ENCODE measurements around the gene MRPL9.
"Not testable (repeated sequence)": the region's sequence is repeated elsewhere in the genome, so short reads cannot be mapped to it uniquely, and the experiment has no call there.

The MRPL9 gene

DNA sequence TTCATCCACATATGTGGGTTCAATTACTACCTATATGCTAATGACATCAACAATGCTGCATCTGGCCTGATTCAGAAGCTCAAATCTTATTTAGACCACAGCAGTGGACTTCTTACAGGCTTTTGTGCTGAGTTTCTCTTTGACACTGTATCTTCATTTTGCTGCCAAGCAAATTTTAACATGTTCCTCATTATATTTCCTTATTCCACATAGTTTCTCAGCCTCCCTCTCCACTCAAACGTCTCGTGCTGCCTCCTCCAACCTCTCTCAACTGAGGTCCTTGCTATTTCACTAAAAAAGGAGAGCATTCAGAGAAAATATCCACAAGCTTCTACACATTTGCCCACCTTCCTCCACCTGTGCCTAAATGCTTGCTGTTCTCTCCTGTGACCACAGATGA lies 20.5 kb upstream of the MRPL9 start:
- TF ChIP-seq, protein P1, sequence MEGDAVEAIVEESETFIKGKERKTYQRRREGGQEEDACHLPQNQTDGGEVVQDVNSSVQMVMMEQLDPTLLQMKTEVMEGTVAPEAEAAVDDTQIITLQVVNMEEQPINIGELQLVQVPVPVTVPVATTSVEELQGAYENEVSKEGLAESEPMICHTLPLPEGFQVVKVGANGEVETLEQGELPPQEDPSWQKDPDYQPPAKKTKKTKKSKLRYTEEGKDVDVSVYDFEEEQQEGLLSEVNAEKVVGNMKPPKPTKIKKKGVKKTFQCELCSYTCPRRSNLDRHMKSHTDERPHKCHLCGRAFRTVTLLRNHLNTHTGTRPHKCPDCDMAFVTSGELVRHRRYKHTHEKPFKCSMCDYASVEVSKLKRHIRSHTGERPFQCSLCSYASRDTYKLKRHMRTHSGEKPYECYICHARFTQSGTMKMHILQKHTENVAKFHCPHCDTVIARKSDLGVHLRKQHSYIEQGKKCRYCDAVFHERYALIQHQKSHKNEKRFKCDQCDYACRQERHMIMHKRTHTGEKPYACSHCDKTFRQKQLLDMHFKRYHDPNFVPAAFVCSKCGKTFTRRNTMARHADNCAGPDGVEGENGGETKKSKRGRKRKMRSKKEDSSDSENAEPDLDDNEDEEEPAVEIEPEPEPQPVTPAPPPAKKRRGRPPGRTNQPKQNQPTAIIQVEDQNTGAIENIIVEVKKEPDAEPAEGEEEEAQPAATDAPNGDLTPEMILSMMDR (IDR thresholded peaks at IDR 0.05; ENCODE audit: insufficient read depth, missing control alignments), result no peak
- no peak for FAIRE-seq

DNA sequence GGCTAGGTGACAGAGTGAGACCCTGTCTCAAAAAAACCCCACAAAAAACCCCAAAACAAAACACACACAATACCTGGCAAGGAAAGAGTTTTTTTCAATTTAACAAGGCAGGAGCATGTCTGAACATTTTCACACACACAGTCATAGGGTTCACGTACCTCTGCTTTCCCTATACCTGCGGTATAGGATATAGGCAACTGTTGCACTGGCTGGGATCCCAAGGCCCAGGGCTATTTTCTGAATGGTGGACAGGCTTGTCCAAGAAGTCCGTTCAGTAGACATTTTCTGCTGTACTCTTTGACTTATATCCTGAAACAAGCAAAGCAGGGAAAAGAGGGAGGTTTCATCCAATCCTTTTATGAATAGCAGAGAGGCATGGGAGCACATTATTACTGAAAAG lies 19.4 kb upstream of the MRPL9 start:
- FAIRE-seq, result no peak
- TF ChIP-seq, protein P1 (IDR thresholded peaks at IDR 0.05; ENCODE audit: insufficient read depth, missing control alignments), result no peak

More for the DNA sequence above, 20.5 kb upstream of the MRPL9 start:
- DNase-seq (ENCODE audit: insufficient read length, low spot score), result no peak

DNA sequence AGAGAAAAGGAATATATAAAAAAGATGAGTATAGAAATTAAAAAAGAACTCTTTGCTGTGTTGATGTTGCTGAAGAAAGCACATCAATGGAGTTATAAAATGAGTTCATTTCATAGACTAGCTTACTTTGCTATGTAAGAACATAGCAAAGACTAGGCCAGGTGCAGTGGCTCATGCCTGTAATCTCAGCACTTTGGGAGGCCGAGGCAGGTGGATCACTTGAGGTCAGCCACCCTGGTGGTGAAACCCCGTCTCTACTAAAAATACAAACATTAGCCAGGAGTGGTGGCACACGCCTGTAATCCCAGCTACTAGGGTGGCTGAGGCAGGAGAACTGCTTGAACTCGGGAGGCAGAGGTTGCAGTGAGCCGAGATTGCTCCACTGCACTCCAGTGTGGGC lies 18.7 kb upstream of the MRPL9 start:
- not testable (repeated sequence) for FAIRE-seq; DNase-seq (ENCODE audit: insufficient read length, low spot score)

More for the DNA sequence above, 19.4 kb upstream of the MRPL9 start:
- no peak for DNase-seq (ENCODE audit: insufficient read length, low spot score)

DNA sequence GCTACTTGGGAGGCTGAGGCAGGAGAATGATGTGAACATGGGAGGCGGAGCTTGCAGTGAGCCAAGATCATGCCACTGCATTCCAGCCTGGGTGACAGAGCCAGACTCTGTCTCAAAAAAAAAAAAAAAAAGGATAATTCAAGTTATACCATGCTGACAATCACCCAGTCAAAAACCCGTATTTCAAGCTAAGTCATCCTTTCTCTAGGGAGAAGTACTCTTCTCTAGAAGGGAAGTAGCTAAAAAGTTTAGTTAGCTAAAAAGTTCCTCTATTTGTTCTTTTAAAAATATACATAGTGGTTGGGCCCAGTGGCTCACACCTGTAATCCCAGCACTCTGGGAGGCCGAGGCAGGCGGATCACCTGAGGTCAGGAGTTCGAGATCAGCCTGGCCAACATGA lies 17.4 kb upstream of the MRPL9 start:
- DNase-seq (ENCODE audit: insufficient read length, low spot score); FAIRE-seq: not testable (repeated sequence)

DNA sequence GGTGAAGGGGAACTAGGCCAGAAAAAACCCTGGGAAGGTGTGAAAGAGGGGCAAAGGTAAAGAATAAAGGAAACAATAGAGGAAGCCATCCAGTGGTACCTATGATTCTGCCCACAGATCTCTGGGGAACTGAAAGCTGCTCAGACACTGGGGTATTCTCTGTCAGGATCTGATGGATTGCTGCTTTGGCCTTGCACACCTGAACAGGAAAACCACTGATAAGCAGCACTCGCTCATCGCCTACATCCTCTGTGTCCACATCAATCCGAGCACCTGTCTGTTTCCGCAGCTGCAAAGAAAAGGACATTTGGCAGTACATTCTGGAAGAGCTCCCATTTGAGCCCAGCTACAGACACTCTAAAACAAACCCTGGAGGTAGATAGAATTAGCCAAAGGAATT lies 16.6 kb upstream of the MRPL9 start:
- TF ChIP-seq, protein P1 (IDR thresholded peaks at IDR 0.05; ENCODE audit: insufficient read depth, missing control alignments), result no peak
- DNase-seq (ENCODE audit: insufficient read length, low spot score), result no peak
- no peak for FAIRE-seq

DNA sequence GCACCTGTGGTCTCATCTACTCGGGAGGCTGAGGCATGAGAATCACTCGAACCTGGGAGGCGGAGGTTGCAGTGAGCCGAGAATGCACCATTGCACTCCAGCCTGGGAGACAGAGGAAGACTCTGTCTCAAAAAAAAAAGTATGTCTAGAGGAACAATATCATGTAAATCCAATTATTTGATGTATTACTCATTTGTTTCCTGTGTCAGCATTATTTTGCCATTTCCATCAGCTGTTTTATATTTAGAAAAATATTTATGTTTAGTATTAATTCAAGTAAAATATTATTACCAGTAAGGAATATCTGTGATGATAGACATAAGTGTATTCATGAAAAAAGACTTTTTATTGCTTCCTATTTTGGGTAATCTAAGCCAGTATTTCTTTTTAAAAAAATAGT lies 14.0 kb upstream of the MRPL9 start:
- DNase-seq (ENCODE audit: insufficient read length, low spot score) (no peak), FAIRE-seq (no peak)
- TF ChIP-seq, protein P1 (IDR thresholded peaks at IDR 0.05; ENCODE audit: insufficient read depth, missing control alignments), result no peak

DNA sequence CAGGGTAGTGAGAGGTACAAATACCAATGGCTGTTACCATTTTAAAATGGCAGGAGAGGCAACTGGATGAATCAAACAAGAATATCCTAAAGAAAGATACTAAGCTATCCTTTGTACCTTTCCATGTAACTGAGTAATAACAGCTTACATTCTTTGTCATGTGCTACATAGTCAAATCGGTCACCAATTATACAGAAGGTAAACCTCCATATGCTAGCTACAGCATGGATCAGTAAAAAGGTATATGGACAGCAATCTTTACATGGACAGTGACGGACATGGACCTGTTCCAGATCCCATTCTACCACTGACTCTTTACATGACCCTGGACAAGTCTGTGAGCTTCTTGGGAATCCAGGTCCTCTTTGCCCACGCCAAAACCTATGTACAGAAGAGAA lies 13.4 kb upstream of the MRPL9 start:
- FAIRE-seq (no peak), DNase-seq (ENCODE audit: insufficient read length, low spot score) (no peak)
- TF ChIP-seq, protein P1 (IDR thresholded peaks at IDR 0.05; ENCODE audit: insufficient read depth, missing control alignments), result no peak

DNA sequence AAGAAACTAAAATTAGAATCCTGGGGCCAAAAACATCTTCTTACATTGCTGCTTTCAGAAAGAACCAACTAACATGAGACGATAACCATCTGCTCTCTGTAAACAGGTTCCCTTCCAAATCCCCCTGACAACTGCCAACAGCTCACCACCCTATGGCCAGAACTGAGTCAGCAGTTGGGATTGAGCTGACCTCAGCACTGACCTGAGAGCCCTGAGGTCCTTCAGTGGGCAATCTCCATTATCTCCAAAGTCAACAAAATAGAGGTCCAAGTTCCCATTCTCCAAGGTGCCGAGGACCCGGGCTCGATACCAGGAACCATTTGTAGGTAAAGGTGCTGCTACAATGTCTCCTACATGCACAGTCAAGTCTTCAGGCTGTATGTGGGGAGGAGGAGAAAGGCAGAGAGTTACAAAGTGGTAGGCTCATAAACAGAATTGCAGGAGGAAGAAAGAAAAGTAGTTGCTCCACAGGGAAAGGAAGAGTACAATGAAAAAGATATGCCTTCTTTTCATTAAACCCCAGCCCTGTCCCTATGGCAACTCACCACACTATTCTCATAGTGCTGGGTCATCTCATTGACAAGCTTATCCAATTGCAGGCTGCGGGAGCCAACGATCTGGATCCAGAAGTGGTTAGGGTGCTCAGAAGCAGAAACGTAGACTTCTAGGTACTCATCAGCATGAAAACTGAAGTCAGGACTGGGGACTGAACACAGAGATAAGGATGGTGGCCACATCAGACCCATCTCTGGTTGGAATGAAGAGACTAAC lies 12.8 kb upstream of the MRPL9 start:
- TF ChIP-seq, protein P1 (IDR thresholded peaks at IDR 0.05; ENCODE audit: insufficient read depth, missing control alignments), result no peak
- FAIRE-seq, result no peak

More for the DNA sequence above, 12.8 kb upstream of the MRPL9 start:
- DNase-seq (ENCODE audit: insufficient read length, low spot score), result no peak
